Neural cell (in vitro differentiated cells): Measurements from ENCODE around the gene KLHL22. TPM values are rescaled to one million over a fixed set of nuclear protein-coding genes. Genes with fewer than 3 reads are reported as not detected.

Experiments used
- H2AFZ ChIP-seq: fragments of 200-600, 300-800 bp; sonication (generic), shearing (Covaris generic); 2 replicates; pipeline ENCODE4 v1.6.0; 2014; ENCODE audit warnings: low read depth, mild to moderate bottlenecking, antibody characterized with exemption, low read length, moderate library complexity
- H3F3A ChIP-seq: fragments of 200-600 bp; shearing (Covaris generic); 2 replicates; pipeline ENCODE4 v1.6.1; 2016; ENCODE audit warnings: mild to moderate bottlenecking, moderate library complexity, mixed read lengths, antibody characterized with exemption, low read length; ENCODE audit not compliant: insufficient read depth, poor library complexity, severe bottlenecking
- H3K27ac ChIP-seq: fragments of 200-600, 300-800 bp; sonication (generic), shearing (Covaris generic); 2 replicates; pipeline ENCODE4 v1.5.1; 2014; ENCODE audit warnings: mild to moderate bottlenecking, low read length, moderate library complexity
- H3K27me3 ChIP-seq: fragments of 300-800, 200-600 bp; sonication (generic), shearing (Covaris generic); 2 replicates; pipeline ENCODE4 v1.6.0; 2014; ENCODE audit warnings: mild to moderate bottlenecking, low read depth, low read length, moderate library complexity; ENCODE audit not compliant: insufficient read depth
- H3K36me3 ChIP-seq: fragments of 300-800, 200-600 bp; sonication (generic), shearing (Covaris generic); 2 replicates; pipeline ENCODE4 v1.5.1; 2014; ENCODE audit warnings: mild to moderate bottlenecking, antibody characterized with exemption, low read length, moderate library complexity; ENCODE audit not compliant: insufficient read depth
- H3K4me2 ChIP-seq: fragments of 300-800, 200-600 bp; sonication (generic), shearing (Covaris generic); 2 replicates; pipeline ENCODE4 v1.6.0; 2014; ENCODE audit warnings: mild to moderate bottlenecking, low read length
- H3K4me3 ChIP-seq: fragments of 300-800, 200-600 bp; sonication (generic), shearing (Covaris generic); 2 replicates; pipeline ENCODE4 v1.5.1; 2014; ENCODE audit warnings: mild to moderate bottlenecking, low read length, moderate library complexity
- H3K79me2 ChIP-seq: fragments of 200-600 bp; shearing (Covaris generic); replicated peaks from 2 replicates; pipeline ENCODE4 v1.6.0; 2014; ENCODE audit warnings: mild to moderate bottlenecking, low read length, moderate library complexity; ENCODE audit not compliant: insufficient read depth
- H3K9ac ChIP-seq: fragments of 300-800, 200-600 bp; sonication (generic), shearing (Covaris generic); 2 replicates; pipeline ENCODE4 v1.6.1; 2016; ENCODE audit warnings: mild to moderate bottlenecking, low read length, mixed read lengths
- H3K9me2 ChIP-seq: fragments of 200-600 bp; shearing (Covaris generic); 2 replicates; pipeline ENCODE4 v1.6.1; 2016; ENCODE audit warnings: mild to moderate bottlenecking, low read length, mixed read lengths; ENCODE audit not compliant: insufficient read depth
- H3K9me3 ChIP-seq: fragments of 200-600, 300-800 bp; sonication (generic), shearing (Covaris generic); 2 replicates; pipeline ENCODE4 v1.6.1; 2016; ENCODE audit warnings: mild to moderate bottlenecking, mixed run types, low read length, moderate library complexity, mixed read lengths
- H4K20me1 ChIP-seq: fragments of 200-600 bp; shearing (Covaris generic); 2 replicates; pipeline ENCODE4 v1.6.1; 2016; ENCODE audit warnings: mild to moderate bottlenecking, mixed run types; ENCODE audit not compliant: insufficient read depth
- EP300 ChIP-seq: fragments of 450-650 bp; conservative IDR thresholded peaks from 2 replicates; pipeline ENCODE4 v1.6.1; 2014; ENCODE audit warnings: antibody characterized with exemption, mild to moderate bottlenecking, moderate library complexity; ENCODE audit not compliant: poor library complexity, severe bottlenecking
- EZH2 ChIP-seq: fragments of 200-600, 300-800 bp; shearing (Covaris generic), sonication (generic); IDR thresholded peaks from 2 replicates; pipeline ENCODE4 v1.6.1; 2014; ENCODE audit warnings: antibody characterized with exemption, low read length, borderline replicate concordance, mild to moderate bottlenecking; ENCODE audit not compliant: insufficient read depth, poor library complexity, severe bottlenecking
- MXI1 ChIP-seq: fragments of 450-650 bp; conservative IDR thresholded peaks from 2 replicates; pipeline ENCODE4 v1.6.1; 2014; ENCODE audit warnings: antibody characterized with exemption, mild to moderate bottlenecking; ENCODE audit not compliant: poor library complexity, severe bottlenecking
- POLR2AphosphoS5 ChIP-seq: IDR thresholded peaks from 2 replicates; pipeline ENCODE4 v1.6.1; 2012
- RAD21 ChIP-seq: fragments of 450-650 bp; conservative IDR thresholded peaks from 2 replicates; pipeline ENCODE4 v1.6.1; 2014; ENCODE audit warnings: antibody characterized with exemption, mild to moderate bottlenecking, moderate library complexity
- SMC3 ChIP-seq: fragments of 450-650 bp; conservative IDR thresholded peaks from 2 replicates; pipeline ENCODE4 v1.6.1; 2014; ENCODE audit warnings: antibody characterized with exemption, mild to moderate bottlenecking, moderate library complexity; ENCODE audit not compliant: poor library complexity
- TAF1 ChIP-seq: IDR thresholded peaks from 2 replicates; pipeline ENCODE4 v1.6.1; 2012; ENCODE audit warnings: low read depth
- polyA plus RNA-seq: library from polyadenylated mRNA; depleted of rRNA; stranded (reverse); fragments of >200 nt; gene quantifications from 2 replicates; pipeline ENCODE4 v1.2.3, GENCODE V29; 2014
- TF ChIP-seq, protein P1 (sequence below): IDR thresholded peaks from 2 replicates; pipeline ENCODE4 v1.6.1; 2012; ENCODE audit warnings: borderline replicate concordance
- TF ChIP-seq, protein P2 (sequence below): fragments of 450-650 bp; IDR thresholded peaks from 2 replicates; pipeline ENCODE4 v1.5.1; 2014; ENCODE audit warnings: antibody characterized with exemption, mild to moderate bottlenecking, moderate library complexity; ENCODE audit not compliant: poor library complexity, severe bottlenecking

Gene KLHL22
- polyA plus RNA-seq, 1 donor from 2014 or later: 59.5 TPM

DNA sequence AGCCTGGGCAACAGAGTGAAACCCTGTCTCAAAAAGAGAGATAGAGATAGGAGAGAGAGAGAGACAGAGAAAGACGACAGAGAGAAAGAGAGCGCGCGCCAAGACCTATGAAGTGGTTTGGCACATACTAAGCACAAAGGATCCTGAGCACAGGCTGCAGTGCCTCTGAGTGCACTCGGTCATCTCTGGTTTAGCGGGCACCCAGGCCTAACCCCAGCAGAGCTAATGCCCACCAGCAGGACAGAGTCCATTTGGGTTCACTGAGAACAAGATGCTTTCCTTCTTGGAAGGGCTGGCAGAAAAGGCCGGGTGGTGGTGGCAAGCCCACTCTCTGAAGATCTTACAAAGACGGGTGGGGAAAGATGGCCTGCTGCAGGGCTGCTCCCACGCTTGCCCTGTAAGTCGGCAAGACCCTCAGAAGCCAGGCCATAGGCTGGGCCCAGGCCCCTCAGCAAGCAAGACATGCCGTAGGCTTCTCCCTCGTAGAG lies 61.3 kb downstream of the KLHL22 start:
- Histone ChIP-seq H2AFZ (no peak overlapping the region), H3K27me3 (peaks cover 85% of the 10 kb centered on the region), H3K27ac (no peak overlapping the region), H3F3A (no peaks in the 10 kb centered on the region), H4K20me1 (peaks cover 5% of the 10 kb centered on the region), H3K9ac (no peak overlapping the region), H3K4me2 (no peak overlapping the region), H3K79me2 (no peaks in the 10 kb centered on the region), H3K9me3 (no peaks in the 10 kb centered on the region), H3K36me3 (no peaks in the 10 kb centered on the region), H3K9me2 (no peaks in the 10 kb centered on the region), H3K4me3 (no peak overlapping the region)
- no peak for TF ChIP-seq POLR2AphosphoS5
- TF ChIP-seq, protein P1, sequence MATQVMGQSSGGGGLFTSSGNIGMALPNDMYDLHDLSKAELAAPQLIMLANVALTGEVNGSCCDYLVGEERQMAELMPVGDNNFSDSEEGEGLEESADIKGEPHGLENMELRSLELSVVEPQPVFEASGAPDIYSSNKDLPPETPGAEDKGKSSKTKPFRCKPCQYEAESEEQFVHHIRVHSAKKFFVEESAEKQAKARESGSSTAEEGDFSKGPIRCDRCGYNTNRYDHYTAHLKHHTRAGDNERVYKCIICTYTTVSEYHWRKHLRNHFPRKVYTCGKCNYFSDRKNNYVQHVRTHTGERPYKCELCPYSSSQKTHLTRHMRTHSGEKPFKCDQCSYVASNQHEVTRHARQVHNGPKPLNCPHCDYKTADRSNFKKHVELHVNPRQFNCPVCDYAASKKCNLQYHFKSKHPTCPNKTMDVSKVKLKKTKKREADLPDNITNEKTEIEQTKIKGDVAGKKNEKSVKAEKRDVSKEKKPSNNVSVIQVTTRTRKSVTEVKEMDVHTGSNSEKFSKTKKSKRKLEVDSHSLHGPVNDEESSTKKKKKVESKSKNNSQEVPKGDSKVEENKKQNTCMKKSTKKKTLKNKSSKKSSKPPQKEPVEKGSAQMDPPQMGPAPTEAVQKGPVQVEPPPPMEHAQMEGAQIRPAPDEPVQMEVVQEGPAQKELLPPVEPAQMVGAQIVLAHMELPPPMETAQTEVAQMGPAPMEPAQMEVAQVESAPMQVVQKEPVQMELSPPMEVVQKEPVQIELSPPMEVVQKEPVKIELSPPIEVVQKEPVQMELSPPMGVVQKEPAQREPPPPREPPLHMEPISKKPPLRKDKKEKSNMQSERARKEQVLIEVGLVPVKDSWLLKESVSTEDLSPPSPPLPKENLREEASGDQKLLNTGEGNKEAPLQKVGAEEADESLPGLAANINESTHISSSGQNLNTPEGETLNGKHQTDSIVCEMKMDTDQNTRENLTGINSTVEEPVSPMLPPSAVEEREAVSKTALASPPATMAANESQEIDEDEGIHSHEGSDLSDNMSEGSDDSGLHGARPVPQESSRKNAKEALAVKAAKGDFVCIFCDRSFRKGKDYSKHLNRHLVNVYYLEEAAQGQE: no peak
- no peak for TF ChIP-seq MXI1
- no peak for TF ChIP-seq RAD21
- no peak for TF ChIP-seq EP300
- TF ChIP-seq SMC3: no peak
- TF ChIP-seq, protein P2, sequence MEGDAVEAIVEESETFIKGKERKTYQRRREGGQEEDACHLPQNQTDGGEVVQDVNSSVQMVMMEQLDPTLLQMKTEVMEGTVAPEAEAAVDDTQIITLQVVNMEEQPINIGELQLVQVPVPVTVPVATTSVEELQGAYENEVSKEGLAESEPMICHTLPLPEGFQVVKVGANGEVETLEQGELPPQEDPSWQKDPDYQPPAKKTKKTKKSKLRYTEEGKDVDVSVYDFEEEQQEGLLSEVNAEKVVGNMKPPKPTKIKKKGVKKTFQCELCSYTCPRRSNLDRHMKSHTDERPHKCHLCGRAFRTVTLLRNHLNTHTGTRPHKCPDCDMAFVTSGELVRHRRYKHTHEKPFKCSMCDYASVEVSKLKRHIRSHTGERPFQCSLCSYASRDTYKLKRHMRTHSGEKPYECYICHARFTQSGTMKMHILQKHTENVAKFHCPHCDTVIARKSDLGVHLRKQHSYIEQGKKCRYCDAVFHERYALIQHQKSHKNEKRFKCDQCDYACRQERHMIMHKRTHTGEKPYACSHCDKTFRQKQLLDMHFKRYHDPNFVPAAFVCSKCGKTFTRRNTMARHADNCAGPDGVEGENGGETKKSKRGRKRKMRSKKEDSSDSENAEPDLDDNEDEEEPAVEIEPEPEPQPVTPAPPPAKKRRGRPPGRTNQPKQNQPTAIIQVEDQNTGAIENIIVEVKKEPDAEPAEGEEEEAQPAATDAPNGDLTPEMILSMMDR: no peak
- TF ChIP-seq TAF1: no peak
- no peak for TF ChIP-seq EZH2

DNA sequence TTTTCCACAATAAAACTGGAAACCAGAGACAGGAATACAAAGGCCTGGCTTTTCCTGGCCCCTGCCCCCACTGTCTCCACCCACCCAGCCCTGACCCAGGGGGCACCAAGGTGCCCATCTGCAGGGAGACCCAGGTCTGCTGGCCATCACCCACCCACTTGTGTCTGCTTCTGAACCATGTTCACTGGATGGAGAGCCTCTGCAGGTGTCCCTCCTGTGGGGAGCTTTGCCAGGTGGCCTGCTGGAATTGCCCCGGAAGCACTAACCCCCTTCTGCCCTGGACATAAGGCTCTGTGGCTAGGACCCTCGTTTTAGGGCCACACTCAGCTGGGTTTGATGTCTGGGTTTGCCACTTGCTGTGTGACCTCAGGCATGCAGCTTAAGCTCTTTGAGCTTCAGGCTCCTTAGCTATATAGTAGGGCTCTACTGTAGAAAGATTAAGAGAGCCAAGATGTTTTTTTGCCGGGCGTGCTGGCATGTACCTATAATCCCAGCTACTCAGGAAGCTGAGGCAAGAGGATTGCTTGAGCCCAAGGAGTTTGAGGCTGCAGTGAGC lies 61.8 kb downstream of the KLHL22 start:
- H3K4me3 ChIP-seq: no peak overlapping the region
- H3K9me3 ChIP-seq: no peaks in the 10 kb centered on the region
- no peak overlapping the region for H3K27ac ChIP-seq
- no peak overlapping the region for H3K4me2 ChIP-seq
- peaks cover 5% of the 10 kb centered on the region for H4K20me1 ChIP-seq
- peaks cover 85% of the 10 kb centered on the region for H3K27me3 ChIP-seq
- TF ChIP-seq TAF1 (no peak), SMC3 (no peak), MXI1 (no peak), EP300 (no peak), POLR2AphosphoS5 (no peak), RAD21 (no peak), EZH2 (no peak)
- TF ChIP-seq, protein P1: no peak
- TF ChIP-seq, protein P2: no peak
- H3K79me2 ChIP-seq: no peaks in the 10 kb centered on the region
- no peaks in the 10 kb centered on the region for H3K9me2 ChIP-seq
- H3K9ac ChIP-seq: no peak overlapping the region
- H3F3A ChIP-seq: no peaks in the 10 kb centered on the region
- H2AFZ ChIP-seq: no peak overlapping the region
- no peaks in the 10 kb centered on the region for H3K36me3 ChIP-seq
